ENCODE measurements around the gene BARHL2.

DNA sequence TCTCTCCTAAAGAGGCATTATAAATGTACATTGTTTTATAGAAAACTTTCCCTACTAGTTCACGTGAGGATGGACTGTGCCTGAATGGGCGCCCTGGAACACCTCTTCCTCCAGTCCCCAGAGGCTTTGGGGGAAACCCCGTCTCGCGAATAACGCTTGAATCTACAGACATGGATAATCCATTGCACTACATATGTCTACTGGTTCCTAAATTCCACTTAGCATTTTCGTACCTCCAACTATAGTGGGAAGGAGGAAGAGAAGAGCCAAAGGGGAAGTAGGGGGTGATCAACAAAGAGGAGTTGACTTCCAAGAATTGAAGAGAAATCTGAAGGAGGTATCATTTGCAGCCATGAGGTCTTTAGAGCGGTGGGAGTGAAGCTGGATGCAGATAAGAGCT is 11.1 kb downstream of the BARHL2 start:
- no peak for TF ChIP-seq POLR2A (IDR thresholded peaks at IDR 0.05)
- no peak for TF ChIP-seq CTCF (IDR thresholded peaks at IDR 0.05)
- no peak for TF ChIP-seq EP300 (IDR thresholded peaks at IDR 0.05)
